ENCODE results near the gene PLXNA4. TPM values are rescaled to one million over a fixed set of nuclear protein-coding genes. Genes with fewer than 3 reads are reported as not detected.

The PLXNA4 gene
- total RNA-seq, 1 donor from 2014 or later: 14.0 TPM

GRCh38 chr7:132206594-132206993 is 369.7 kb downstream of the PLXNA4 start:
- no peaks in the 10 kb centered on the region for H3K9me3 ChIP-seq
- H3K4me3 ChIP-seq: no peak overlapping the region
- no peaks in the 10 kb centered on the region for H3K27me3 ChIP-seq
- TF ChIP-seq CTCF (IDR thresholded peaks at IDR 0.05): no peak
- TF ChIP-seq POLR2AphosphoS5 (IDR thresholded peaks at IDR 0.05; ENCODE audit: insufficient read depth in 1 of 2, low read depth in 1 of 2): no peak
- no peak for TF ChIP-seq POLR2A (IDR thresholded peaks at IDR 0.05)
- H3K4me1 ChIP-seq: no peaks in the 10 kb centered on the region
- intact Hi-C loops (cut with DNase I): no loop called here
- no peaks in the 10 kb centered on the region for H3K36me3 ChIP-seq
- DNase-seq (ENCODE audit: extremely low spot score in 2 of 2): no peak
- H3K27ac ChIP-seq: no peak overlapping the region

GRCh38 chr7:132205509-132205908 is 370.8 kb downstream of the PLXNA4 start:
- Histone ChIP-seq H3K4me1 (no peaks in the 10 kb centered on the region), H3K4me3 (no peak overlapping the region), H3K27me3 (no peaks in the 10 kb centered on the region), H3K27ac (no peak overlapping the region), H3K9me3 (no peaks in the 10 kb centered on the region), H3K36me3 (no peaks in the 10 kb centered on the region)
- no peak for TF ChIP-seq CTCF (IDR thresholded peaks at IDR 0.05)
- no peak for TF ChIP-seq POLR2A (IDR thresholded peaks at IDR 0.05)
- TF ChIP-seq POLR2AphosphoS5 (IDR thresholded peaks at IDR 0.05; ENCODE audit: insufficient read depth in 1 of 2, low read depth in 1 of 2): no peak
- intact Hi-C loops (cut with DNase I): no loop called here
- DNase-seq (ENCODE audit: extremely low spot score in 2 of 2): no peak

- no peaks in the 10 kb centered on the region for H3K9me3 ChIP-seq
- H3K36me3 ChIP-seq: no peaks in the 10 kb centered on the region
- no peaks in the 10 kb centered on the region for H3K4me1 ChIP-seq
- intact Hi-C loops (cut with DNase I): no loop called here
- H3K27ac ChIP-seq: no peak overlapping the region
- H3K4me3 ChIP-seq: no peak overlapping the region
- DNase-seq (ENCODE audit: extremely low spot score in 2 of 2): no peak
- TF ChIP-seq POLR2A (IDR thresholded peaks at IDR 0.05) (no peak), CTCF (IDR thresholded peaks at IDR 0.05) (no peak), POLR2AphosphoS5 (IDR thresholded peaks at IDR 0.05; ENCODE audit: insufficient read depth in 1 of 2, low read depth in 1 of 2) (no peak)
- H3K27me3 ChIP-seq: no peaks in the 10 kb centered on the region
Observed at GRCh38 chr7:132203021-132203420, 373.2 kb downstream of the PLXNA4 start.

GRCh38 chr7:132202541-132202940 is 373.7 kb downstream of the PLXNA4 start:
- no peak for TF ChIP-seq POLR2A (IDR thresholded peaks at IDR 0.05)
- TF ChIP-seq CTCF (IDR thresholded peaks at IDR 0.05): no peak
- no peak for TF ChIP-seq POLR2AphosphoS5 (IDR thresholded peaks at IDR 0.05; ENCODE audit: insufficient read depth in 1 of 2, low read depth in 1 of 2)
- no peaks in the 10 kb centered on the region for H3K4me1 ChIP-seq
- H3K9me3 ChIP-seq: no peaks in the 10 kb centered on the region
- no peak overlapping the region for H3K4me3 ChIP-seq
- no peaks in the 10 kb centered on the region for H3K36me3 ChIP-seq
- intact Hi-C loops (cut with DNase I): no loop called here
- no peak for DNase-seq (ENCODE audit: extremely low spot score in 2 of 2)
- H3K27ac ChIP-seq: no peak overlapping the region
- H3K27me3 ChIP-seq: no peaks in the 10 kb centered on the region

GRCh38 chr7:132200141-132200540 is 376.1 kb downstream of the PLXNA4 start:
- no peak for DNase-seq (ENCODE audit: extremely low spot score in 2 of 2)
- Histone ChIP-seq H3K36me3 (no peaks in the 10 kb centered on the region), H3K9me3 (no peaks in the 10 kb centered on the region), H3K27me3 (no peaks in the 10 kb centered on the region), H3K4me1 (no peaks in the 10 kb centered on the region), H3K4me3 (no peak overlapping the region), H3K27ac (no peak overlapping the region)
- TF ChIP-seq CTCF (IDR thresholded peaks at IDR 0.05) (no peak), POLR2AphosphoS5 (IDR thresholded peaks at IDR 0.05; ENCODE audit: insufficient read depth in 1 of 2, low read depth in 1 of 2) (no peak), POLR2A (IDR thresholded peaks at IDR 0.05) (no peak)
- intact Hi-C loops (cut with DNase I): no loop called here

All from vagina (tissue), 2 donors.